ENCODE data around the gene IFNL2.

The IFNL2 gene

GRCh38 chr19:39317476-39317875 lies 49.3 kb downstream of the IFNL2 start:
- no peak for DNase-seq (ENCODE audit: low read depth, low spot score)

GRCh38 chr19:39318071-39318470 lies 49.9 kb downstream of the IFNL2 start:
- DNase-seq (ENCODE audit: low read depth, low spot score) = no peak

GRCh38 chr19:39318690-39319089 lies 50.5 kb downstream of the IFNL2 start:
- no peak for DNase-seq (ENCODE audit: low read depth, low spot score)

- DNase-seq (ENCODE audit: low read depth, low spot score) = no peak
These were observed 51.1 kb downstream of the IFNL2 start for GRCh38 chr19:39319098-39319891.

All from activated CD4-positive, CD25-positive, alpha-beta regulatory T cell treated with anti-CD3 and anti-CD28 coated beads, Interleukin-2, amount 50 U/mL, for 16 hours (primary cell).